GM12873 (cell line): Measurements from ENCODE around the gene RAVER1.

ENCODE experiments used
- TF ChIP-seq, protein P1 (sequence below): IDR thresholded peaks from 2 replicates; pipeline ENCODE4 v1.5.1; 2012; ENCODE audit warnings: low read depth, mild to moderate bottlenecking, moderate library complexity, low read length, control low read depth; ENCODE audit not compliant: insufficient read depth; ENCODE audit errors: missing control alignments

Gene RAVER1

DNA sequence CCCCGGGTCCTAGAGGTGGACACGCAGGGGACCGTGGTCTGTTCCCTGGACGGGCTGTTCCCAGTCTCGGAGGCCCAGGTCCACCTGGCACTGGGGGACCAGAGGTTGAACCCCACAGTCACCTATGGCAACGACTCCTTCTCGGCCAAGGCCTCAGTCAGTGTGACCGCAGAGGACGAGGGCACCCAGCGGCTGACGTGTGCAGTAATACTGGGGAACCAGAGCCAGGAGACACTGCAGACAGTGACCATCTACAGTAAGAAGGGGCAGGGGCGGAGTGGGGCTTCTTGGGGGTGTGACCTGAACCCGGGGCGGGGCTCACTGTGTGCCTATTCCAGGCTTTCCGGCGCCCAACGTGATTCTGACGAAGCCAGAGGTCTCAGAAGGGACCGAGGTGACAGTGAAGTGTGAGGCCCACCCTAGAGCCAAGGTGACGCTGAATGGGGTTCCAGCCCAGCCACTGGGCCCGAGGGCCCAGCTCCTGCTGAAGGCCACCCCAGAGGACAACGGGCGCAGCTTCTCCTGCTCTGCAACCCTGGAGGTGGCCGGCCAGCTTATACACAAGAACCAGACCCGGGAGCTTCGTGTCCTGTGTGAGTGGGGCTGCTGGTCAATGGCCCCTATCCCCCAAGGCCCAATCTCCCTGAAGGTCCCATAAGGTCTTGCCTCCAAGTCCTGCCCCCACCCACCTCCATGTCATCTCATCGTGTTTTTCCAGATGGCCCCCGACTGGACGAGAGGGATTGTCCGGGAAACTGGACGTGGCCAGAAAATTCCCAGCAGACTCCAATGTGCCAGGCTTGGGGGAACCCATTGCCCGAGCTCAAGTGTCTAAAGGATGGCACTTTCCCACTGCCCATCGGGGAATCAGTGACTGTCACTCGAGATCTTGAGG lies 49.0 kb downstream of the RAVER1 start:
- TF ChIP-seq, protein P1, sequence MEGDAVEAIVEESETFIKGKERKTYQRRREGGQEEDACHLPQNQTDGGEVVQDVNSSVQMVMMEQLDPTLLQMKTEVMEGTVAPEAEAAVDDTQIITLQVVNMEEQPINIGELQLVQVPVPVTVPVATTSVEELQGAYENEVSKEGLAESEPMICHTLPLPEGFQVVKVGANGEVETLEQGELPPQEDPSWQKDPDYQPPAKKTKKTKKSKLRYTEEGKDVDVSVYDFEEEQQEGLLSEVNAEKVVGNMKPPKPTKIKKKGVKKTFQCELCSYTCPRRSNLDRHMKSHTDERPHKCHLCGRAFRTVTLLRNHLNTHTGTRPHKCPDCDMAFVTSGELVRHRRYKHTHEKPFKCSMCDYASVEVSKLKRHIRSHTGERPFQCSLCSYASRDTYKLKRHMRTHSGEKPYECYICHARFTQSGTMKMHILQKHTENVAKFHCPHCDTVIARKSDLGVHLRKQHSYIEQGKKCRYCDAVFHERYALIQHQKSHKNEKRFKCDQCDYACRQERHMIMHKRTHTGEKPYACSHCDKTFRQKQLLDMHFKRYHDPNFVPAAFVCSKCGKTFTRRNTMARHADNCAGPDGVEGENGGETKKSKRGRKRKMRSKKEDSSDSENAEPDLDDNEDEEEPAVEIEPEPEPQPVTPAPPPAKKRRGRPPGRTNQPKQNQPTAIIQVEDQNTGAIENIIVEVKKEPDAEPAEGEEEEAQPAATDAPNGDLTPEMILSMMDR: no peak

DNA sequence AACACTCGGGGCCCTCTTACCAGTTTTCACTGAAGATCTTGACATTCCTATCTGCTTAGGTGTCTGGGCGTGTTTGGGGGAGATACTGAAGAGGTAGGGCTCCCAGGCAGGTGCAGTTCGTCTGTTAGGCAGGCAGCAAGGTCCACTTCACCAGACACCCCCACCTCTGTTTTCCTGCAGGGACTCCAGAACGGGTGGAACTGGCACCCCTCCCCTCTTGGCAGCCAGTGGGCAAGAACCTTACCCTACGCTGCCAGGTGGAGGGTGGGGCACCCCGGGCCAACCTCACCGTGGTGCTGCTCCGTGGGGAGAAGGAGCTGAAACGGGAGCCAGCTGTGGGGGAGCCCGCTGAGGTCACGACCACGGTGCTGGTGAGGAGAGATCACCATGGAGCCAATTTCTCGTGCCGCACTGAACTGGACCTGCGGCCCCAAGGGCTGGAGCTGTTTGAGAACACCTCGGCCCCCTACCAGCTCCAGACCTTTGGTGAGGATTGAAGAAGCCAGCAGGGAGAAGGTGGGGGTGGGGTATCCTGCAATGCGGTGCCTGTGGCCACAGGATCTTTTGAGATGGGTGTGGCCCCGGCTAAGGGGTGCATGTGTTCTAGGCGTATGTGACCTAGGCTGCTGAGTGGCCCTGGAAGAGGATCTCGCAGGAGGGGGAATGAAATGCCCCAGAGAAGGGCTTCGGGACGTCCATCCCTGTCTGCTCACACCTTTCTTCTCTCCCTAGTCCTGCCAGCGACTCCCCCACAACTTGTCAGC lies 49.8 kb downstream of the RAVER1 start:
- TF ChIP-seq, protein P1: no peak

DNA sequence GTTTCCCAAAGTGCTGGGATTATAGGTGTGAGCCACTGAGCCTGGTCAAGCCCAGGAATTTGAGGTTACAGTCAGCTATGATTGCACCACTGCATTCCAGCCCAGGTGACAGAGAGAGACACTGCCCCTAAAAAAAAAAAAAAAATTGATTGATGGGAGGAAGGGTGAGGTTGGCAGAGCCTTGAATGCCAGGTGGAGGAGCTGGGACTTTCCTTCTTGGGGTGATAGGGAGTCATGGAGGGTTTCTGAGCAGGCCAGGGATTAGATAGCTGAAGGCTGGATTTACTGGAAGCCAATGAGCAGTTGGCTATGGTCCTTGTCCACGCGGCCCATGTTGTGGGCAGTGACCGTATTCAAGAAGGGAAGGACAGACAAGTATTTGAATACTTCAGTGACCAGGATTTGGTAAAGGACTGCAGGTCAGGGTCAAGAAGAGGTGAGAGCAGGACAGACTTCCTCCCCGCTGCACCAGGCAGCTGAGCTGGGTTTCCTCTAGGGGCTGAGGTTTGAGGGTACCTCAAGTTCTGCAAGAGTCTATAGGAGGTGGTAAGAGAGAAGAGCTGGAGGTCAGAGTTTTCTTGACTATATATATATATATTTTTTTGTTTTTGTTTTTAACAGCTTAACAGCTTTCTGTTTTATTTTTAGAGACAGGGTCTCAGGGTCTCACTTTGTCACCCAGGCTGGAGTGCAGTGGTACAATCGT lies 53.4 kb downstream of the RAVER1 start:
- TF ChIP-seq, protein P1: no peak

DNA sequence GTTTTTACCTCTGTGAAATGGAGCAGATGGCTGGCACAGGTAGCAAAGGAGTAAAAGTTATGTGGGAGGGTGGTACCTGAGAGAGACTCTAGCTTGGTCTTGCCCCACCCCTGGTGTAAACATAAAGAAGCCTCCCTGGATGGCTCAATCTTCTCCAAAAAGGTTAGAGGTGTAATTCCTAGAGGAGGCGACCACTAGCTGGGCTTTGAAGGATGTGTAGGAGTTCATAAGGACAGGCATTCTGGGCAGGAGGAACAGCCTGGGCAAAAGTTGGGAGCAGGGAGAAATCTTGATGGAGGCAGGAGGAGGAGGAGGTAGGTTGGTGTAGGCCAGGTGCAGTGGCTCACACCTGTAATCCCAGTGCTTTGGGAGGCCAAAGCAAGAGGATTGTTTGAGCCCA lies 54.4 kb downstream of the RAVER1 start:
- TF ChIP-seq, protein P1: no peak

DNA sequence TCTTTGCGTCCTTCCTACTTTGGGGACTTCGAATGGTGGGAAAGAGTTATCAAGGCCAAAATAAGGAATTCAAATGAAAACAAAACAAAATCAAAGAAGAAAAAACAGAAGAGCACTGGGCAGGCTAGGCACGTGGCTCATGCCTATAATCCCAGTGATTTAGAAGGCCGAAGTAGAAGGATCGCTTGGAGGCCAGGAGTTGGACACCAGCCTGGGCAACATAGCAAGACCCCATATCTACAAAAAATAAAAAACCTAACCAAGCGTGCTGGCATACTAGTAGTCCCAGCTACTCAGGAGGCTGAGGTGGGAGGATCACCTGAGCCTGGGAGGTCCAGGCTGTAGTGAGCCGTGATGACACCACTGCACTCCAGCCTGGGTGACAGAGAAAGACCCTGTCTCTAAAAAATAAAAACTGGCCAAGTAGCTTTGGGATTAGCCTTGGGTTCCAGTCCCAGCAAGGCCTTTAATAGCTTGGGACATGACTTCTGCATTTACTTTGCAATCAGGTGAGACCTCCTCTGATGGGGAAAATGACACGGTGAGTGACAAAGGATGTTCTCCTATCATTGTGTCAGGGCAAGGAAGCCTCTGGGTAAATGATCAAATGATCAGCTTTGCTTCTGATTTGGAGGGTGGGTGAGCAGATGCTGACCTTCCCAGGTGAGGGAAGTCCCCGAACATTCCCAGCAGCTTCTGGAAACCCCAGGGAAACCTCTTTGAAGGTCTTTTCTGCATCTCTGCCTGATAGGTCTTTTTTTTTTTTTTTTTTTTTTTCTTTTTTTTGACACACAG lies 55.3 kb downstream of the RAVER1 start:
- TF ChIP-seq, protein P1: no peak

DNA sequence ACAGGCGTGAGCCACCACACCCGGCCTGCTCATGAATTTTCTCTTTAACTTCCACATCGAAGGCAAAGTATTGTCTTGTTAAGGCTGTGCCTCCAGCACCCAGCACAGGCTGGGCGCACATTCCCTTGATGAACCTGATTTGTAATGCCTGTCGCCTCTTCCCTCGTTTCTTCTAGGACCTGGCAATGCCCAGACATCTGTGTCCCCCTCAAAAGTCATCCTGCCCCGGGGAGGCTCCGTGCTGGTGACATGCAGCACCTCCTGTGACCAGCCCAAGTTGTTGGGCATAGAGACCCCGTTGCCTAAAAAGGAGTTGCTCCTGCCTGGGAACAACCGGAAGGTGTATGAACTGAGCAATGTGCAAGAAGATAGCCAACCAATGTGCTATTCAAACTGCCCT lies 58.7 kb downstream of the RAVER1 start:
- TF ChIP-seq, protein P1: no peak
